Smooth muscle cell (in vitro differentiated cells): Measurements from ENCODE around the gene ZNF837. TPM values are rescaled to one million over a fixed set of nuclear protein-coding genes. Genes with fewer than 3 reads are reported as not detected.

Source experiments
- DNase-seq: peaks from one replicate; lab custom pipeline; 2025; ENCODE audit not compliant: unreplicated experiment; lab: John Stamatoyannopoulos, UW
- H2AFZ ChIP-seq: fragments of 200-600 bp; sonication (generic); 2 replicates; pipeline ENCODE4 v1.6.0; 2016; ENCODE audit warnings: antibody characterized with exemption, low read depth, mild to moderate bottlenecking
- H3F3A ChIP-seq: fragments of 200-600 bp; sonication (generic); 2 replicates; pipeline ENCODE4 v1.6.0; 2017; ENCODE audit warnings: antibody characterized with exemption, low read depth
- H3K27ac ChIP-seq: fragments of 200-600 bp; sonication (generic); 2 replicates; pipeline ENCODE4 v1.5.1; 2016; ENCODE audit warnings: low read depth, mild to moderate bottlenecking
- H3K27me3 ChIP-seq: fragments of 200-600 bp; sonication (generic); 2 replicates; pipeline ENCODE4 v1.6.1; 2016; ENCODE audit warnings: low read depth, mild to moderate bottlenecking
- H3K36me3 ChIP-seq: fragments of 200-600 bp; sonication (generic); 2 replicates; pipeline ENCODE4 v1.5.1; 2016; ENCODE audit warnings: low read depth
- H3K4me1 ChIP-seq: fragments of 200-600 bp; sonication (generic); 2 replicates; pipeline ENCODE4 v1.5.1; 2016; ENCODE audit warnings: low read depth
- H3K4me2 ChIP-seq: fragments of 200-600 bp; sonication (generic); 2 replicates; pipeline ENCODE4 v1.6.0; 2016; ENCODE audit warnings: mild to moderate bottlenecking
- H3K4me3 ChIP-seq: fragments of 200-600 bp; sonication (generic); 2 replicates; pipeline ENCODE4 v1.5.1; 2016; ENCODE audit warnings: mild to moderate bottlenecking
- H3K79me2 ChIP-seq: fragments of 200-600 bp; sonication (generic); 2 replicates; pipeline ENCODE4 v1.6.0; 2016; ENCODE audit warnings: low read depth, mild to moderate bottlenecking
- H3K9ac ChIP-seq: fragments of 200-600 bp; sonication (generic); 2 replicates; pipeline ENCODE4 v1.6.0; 2016; ENCODE audit warnings: low read depth
- H3K9me3 ChIP-seq: fragments of 200-600 bp; sonication (generic); replicated peaks from 2 replicates; pipeline ENCODE4 v1.5.1; 2016; ENCODE audit warnings: low read depth
- H4K20me1 ChIP-seq: fragments of 200-600 bp; sonication (generic); 2 replicates; pipeline ENCODE4 v1.6.0; 2016; ENCODE audit warnings: low read depth
- WGBS: methylation state at CpG from one replicate; pipeline ENCODE4 v1.1.7; 2016; ENCODE audit warnings: low lambda C conversion rate; 5-methylcytosine and 5-hydroxymethylcytosine counted together
- polyA plus RNA-seq: library from polyadenylated mRNA; unstranded; fragments of >200 nt; fragmentation: Nextera tagmentation; extraction: Ambion mirVana; gene quantifications from 2 replicates; pipeline ENCODE4 v1.2.1, GENCODE V29; 2016
- total RNA-seq: library from RNA; depleted of rRNA; stranded (reverse); fragments of >200 nt; gene quantifications from 2 replicates; pipeline ENCODE4 v1.2.3, GENCODE V29; 2014
- TF ChIP-seq, protein P1 (sequence below): fragments of 200-600 bp; sonication (generic); IDR thresholded peaks from 2 replicates; pipeline ENCODE4 v1.5.1; 2017; ENCODE audit warnings: borderline replicate concordance, mild to moderate bottlenecking, antibody characterized with exemption; ENCODE audit not compliant: insufficient read depth, poor library complexity, severe bottlenecking

Gene ZNF837
- total and polyA plus RNA-seq, 2 experiments from 2014 or later, result 4.4 to 8.4 TPM

GRCh38 chr19:58361900-58362271 is 18.9 kb downstream of the ZNF837 start:
- WGBS, result 4% methylated on average over 28 of the region's 28 CpGs
- no peaks in the 10 kb centered on the region for H3K27me3 ChIP-seq
- peak overlapping the region; percentile 74 for H3K9ac ChIP-seq
- H3K79me2 ChIP-seq, result no peaks in the 10 kb centered on the region
- peak overlapping the region; percentile 82 for H3K27ac ChIP-seq
- peak; percentile 57 for DNase-seq
- no peaks in the 10 kb centered on the region for H3K9me3 ChIP-seq
- peak overlapping the region; percentile 83 for H3K4me2 ChIP-seq
- H3K4me1 ChIP-seq, result peaks cover 7% of the 10 kb centered on the region
- peak overlapping the region; percentile 64 for H2AFZ ChIP-seq
- H4K20me1 ChIP-seq, result no peaks in the 10 kb centered on the region
- H3K4me3 ChIP-seq, result peak overlapping the region; percentile 65
- no peaks in the 10 kb centered on the region for H3F3A ChIP-seq
- H3K36me3 ChIP-seq, result no peaks in the 10 kb centered on the region
- TF ChIP-seq, protein P1, sequence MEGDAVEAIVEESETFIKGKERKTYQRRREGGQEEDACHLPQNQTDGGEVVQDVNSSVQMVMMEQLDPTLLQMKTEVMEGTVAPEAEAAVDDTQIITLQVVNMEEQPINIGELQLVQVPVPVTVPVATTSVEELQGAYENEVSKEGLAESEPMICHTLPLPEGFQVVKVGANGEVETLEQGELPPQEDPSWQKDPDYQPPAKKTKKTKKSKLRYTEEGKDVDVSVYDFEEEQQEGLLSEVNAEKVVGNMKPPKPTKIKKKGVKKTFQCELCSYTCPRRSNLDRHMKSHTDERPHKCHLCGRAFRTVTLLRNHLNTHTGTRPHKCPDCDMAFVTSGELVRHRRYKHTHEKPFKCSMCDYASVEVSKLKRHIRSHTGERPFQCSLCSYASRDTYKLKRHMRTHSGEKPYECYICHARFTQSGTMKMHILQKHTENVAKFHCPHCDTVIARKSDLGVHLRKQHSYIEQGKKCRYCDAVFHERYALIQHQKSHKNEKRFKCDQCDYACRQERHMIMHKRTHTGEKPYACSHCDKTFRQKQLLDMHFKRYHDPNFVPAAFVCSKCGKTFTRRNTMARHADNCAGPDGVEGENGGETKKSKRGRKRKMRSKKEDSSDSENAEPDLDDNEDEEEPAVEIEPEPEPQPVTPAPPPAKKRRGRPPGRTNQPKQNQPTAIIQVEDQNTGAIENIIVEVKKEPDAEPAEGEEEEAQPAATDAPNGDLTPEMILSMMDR, result no peak

DNA sequence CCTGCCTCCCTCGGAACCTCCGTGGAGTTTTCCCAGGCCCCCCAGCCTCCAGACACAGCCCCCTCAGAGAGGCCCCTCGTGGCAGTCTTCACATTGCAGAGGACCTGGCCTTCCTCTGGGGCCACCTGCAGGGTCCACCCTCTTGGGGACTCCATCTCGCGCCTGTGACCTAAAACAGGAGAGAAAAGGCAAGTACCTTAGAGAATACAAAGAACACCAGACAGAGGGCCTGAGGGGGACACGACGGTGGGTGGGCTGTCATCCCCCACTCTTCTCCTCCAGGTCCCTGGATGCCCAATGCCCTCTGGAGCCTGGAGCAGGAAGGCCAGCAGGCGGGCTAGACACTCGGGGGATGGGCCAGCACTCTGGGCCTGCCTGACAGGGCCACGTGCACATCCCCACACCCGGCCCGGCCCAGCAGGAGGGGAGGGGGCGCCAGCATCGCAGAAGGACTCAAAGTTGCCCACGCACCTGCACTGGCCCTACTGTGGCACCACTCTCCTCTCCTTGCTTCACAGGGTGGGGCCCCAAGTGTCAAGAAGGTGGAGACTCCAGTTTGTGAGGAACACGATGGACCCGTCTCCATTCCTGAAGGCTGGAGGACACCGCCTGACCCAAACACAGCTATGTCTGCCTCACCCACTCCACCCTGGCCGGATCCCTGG is 23.2 kb downstream of the ZNF837 start:
- no peaks in the 10 kb centered on the region for H3K27me3 ChIP-seq
- TF ChIP-seq, protein P1, result no peak

DNA sequence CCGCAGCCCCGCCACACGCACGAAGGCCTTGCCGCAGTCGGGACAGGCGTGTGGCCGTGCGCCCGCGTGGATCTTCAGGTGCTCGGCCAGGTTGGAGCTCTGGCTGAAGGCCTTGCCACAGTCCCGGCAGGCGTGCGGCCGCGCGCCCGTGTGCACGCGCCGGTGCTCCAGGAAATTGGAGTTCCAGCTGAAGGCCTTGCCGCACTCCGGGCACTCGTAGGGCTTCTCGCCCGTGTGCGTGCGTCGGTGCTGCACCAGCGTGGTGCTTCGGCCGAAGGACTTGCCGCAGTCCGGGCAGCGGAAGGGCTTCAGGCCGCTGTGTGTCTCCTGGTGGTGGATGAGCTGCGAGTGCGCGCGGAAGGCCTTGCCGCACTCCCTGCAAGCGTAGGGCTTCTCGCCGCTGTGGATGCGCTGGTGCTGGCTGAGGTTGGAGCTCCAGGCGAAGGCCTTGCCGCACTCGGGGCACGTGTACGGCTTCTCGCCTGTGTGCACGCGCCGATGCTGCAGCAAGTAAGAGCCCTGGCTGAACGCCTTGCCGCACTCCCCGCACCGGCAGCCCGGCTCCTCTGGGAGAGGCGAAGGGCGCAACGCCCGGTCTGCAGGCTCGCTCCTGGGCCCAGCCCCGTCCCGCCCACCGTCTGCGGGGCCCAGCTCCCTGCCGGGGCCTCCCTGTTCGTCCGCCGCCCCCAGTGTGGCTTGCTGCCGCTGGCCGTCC is 23.9 kb downstream of the ZNF837 start:
- Histone ChIP-seq H3F3A (no peaks in the 10 kb centered on the region), H3K36me3 (no peaks in the 10 kb centered on the region), H3K27ac (no peak overlapping the region), H3K79me2 (no peaks in the 10 kb centered on the region), H3K4me1 (peaks cover 7% of the 10 kb centered on the region), H3K4me3 (no peak overlapping the region), H4K20me1 (no peaks in the 10 kb centered on the region), H2AFZ (no peak overlapping the region), H3K4me2 (no peak overlapping the region), H3K27me3 (no peaks in the 10 kb centered on the region), H3K9me3 (no peaks in the 10 kb centered on the region), H3K9ac (no peak overlapping the region)
- 98% methylated on average over 64 of the region's 75 CpGs for WGBS
- TF ChIP-seq, protein P1, result no peak
- no peak for DNase-seq

More for the DNA sequence above, 23.2 kb downstream of the ZNF837 start:
- Histone ChIP-seq H3K79me2 (no peaks in the 10 kb centered on the region), H3K9me3 (no peaks in the 10 kb centered on the region), H3K27ac (no peak overlapping the region), H2AFZ (no peak overlapping the region), H3K4me1 (peaks cover 7% of the 10 kb centered on the region), H3K36me3 (no peaks in the 10 kb centered on the region), H3K4me3 (no peak overlapping the region), H4K20me1 (no peaks in the 10 kb centered on the region), H3K4me2 (no peak overlapping the region), H3K9ac (no peak overlapping the region), H3F3A (no peaks in the 10 kb centered on the region)
- no peak for DNase-seq
- WGBS, result 83% methylated on average over 19 of the region's 19 CpGs
